GM23248 (cell line): ENCODE results near the gene ERICH4.

Experiments
- EZH2 ChIP-seq: fragments of 200-600 bp; sonication (generic); IDR thresholded peaks from 2 replicates; pipeline ENCODE4 v1.6.1; 2018; ENCODE audit warnings: antibody characterized with exemption, mild to moderate bottlenecking; ENCODE audit not compliant: insufficient read depth, poor library complexity, severe bottlenecking
- EZH2phosphoT487 ChIP-seq: fragments of 200-600 bp; sonication (generic); IDR thresholded peaks from 2 replicates; pipeline ENCODE4 v1.6.1; 2018; ENCODE audit warnings: antibody characterized with exemption, moderate library complexity, mild to moderate bottlenecking, low read depth; ENCODE audit not compliant: insufficient read depth

- no peak for TF ChIP-seq EZH2
- no peak for TF ChIP-seq EZH2phosphoT487
Measured at GRCh38 chr19:41462497-41462896, 19.5 kb downstream of the ERICH4 start.
